Nephron progenitor cell (in vitro differentiated cells): ENCODE measurements around the gene CDH4.
A peak's percentile ranks its signal among the peaks of the same experiment; 100 is the strongest.

ENCODE experiments used
- DNase-seq: peaks from one replicate; pipeline ENCODE4 v3.0.0; 2021
- H3K27ac Mint-ChIP-seq: 2 replicates; pipeline ENCODE4 v1.8.0; 2021; ENCODE audit warnings: mild to moderate bottlenecking, moderate library complexity, mixed read lengths
- H3K27me3 Mint-ChIP-seq: 2 replicates; pipeline ENCODE4 v1.8.0; 2021; ENCODE audit warnings: mild to moderate bottlenecking, low read depth, mixed read lengths; ENCODE audit not compliant: poor library complexity
- H3K36me3 Mint-ChIP-seq: 2 replicates; pipeline ENCODE4 v1.8.0; 2021; ENCODE audit warnings: low read depth, mixed read lengths
- H3K4me1 Mint-ChIP-seq: 2 replicates; pipeline ENCODE4 v1.8.0; 2021; ENCODE audit warnings: mixed read lengths
- H3K4me3 Mint-ChIP-seq: 2 replicates; pipeline ENCODE4 v1.8.0; 2021; ENCODE audit warnings: mild to moderate bottlenecking, moderate library complexity, mixed read lengths
- H3K9me3 Mint-ChIP-seq: 2 replicates; pipeline ENCODE4 v1.8.0; 2021; ENCODE audit warnings: mild to moderate bottlenecking, moderate library complexity, mixed read lengths
- TF ChIP-seq, protein P1 (sequence below): fragments of 200-600 bp; sonication (generic); IDR thresholded peaks from 2 replicates; pipeline ENCODE4 v1.5.0; 2021; ENCODE audit warnings: antibody characterized with exemption

Gene CDH4

DNA sequence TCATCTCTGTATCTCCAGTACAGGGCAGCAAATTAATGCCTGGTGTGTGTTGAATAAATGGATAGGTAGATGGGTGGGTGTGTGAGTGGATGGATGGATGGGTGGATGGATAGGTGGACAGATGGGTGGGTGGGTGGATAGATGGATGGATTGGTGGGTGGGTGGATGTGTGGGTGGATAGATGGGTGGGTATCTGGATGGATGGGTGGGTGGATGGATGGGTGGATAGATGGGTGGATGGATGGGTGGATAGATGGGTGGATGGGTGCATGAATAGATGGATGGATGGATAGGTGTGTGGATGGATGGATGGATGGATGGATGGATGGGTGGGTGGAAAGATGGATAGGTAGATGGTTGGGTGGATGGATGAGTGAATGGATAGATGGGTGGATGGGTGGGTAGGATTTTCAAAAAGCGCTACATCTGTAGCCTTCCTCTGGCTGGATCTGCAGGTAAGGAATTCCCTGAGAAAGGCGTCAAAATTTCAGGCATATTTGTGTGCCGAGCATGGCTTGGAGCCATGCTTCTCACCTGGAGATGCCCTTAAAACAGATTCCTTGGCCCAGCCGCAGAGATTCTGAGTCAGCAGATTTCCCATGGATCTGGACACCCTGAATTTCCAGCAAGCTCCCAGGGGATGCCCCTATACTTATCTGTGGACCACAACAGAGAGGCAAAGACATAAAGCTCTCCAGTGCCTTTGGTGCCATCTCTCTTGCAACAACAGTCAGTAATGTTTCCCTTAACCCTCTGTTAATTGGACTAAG, 177.6 kb downstream of the CDH4 start:
- TF ChIP-seq, protein P1, sequence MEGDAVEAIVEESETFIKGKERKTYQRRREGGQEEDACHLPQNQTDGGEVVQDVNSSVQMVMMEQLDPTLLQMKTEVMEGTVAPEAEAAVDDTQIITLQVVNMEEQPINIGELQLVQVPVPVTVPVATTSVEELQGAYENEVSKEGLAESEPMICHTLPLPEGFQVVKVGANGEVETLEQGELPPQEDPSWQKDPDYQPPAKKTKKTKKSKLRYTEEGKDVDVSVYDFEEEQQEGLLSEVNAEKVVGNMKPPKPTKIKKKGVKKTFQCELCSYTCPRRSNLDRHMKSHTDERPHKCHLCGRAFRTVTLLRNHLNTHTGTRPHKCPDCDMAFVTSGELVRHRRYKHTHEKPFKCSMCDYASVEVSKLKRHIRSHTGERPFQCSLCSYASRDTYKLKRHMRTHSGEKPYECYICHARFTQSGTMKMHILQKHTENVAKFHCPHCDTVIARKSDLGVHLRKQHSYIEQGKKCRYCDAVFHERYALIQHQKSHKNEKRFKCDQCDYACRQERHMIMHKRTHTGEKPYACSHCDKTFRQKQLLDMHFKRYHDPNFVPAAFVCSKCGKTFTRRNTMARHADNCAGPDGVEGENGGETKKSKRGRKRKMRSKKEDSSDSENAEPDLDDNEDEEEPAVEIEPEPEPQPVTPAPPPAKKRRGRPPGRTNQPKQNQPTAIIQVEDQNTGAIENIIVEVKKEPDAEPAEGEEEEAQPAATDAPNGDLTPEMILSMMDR, result no peak
- Mint-ChIP-seq H3K9me3 (no peaks in the 10 kb centered on the region), H3K36me3 (no peaks in the 10 kb centered on the region), H3K27me3 (peaks cover 17% of the 10 kb centered on the region), H3K27ac (no peak overlapping the region), H3K4me1 (peaks cover 49% of the 10 kb centered on the region), H3K4me3 (no peak overlapping the region)
- DNase-seq, result no peak

DNA sequence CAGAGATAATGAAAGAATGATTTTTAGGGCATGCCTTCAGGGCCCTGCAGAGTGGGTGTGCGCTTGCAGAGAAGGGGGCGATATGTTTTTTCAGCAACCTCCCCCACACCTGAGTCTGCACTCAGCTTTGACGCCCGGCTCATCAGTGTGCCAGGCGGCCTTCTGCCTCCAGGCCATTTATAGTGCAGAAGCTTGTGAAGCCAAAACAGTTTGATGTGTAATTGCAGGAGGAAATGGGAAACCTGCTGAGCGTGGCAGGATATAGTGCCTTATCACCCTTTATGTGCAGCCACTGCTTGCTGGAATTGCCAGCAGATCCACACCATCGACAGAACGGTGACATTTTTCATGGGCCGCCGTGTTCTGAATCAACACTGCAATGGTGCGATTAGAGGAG, 178.2 kb downstream of the CDH4 start:
- Mint-ChIP-seq H3K36me3 (no peaks in the 10 kb centered on the region), H3K4me1 (peaks cover 55% of the 10 kb centered on the region), H3K27ac (no peak overlapping the region), H3K27me3 (peaks cover 19% of the 10 kb centered on the region), H3K9me3 (no peaks in the 10 kb centered on the region), H3K4me3 (no peak overlapping the region)
- no peak for DNase-seq
- TF ChIP-seq, protein P1, result no peak

DNA sequence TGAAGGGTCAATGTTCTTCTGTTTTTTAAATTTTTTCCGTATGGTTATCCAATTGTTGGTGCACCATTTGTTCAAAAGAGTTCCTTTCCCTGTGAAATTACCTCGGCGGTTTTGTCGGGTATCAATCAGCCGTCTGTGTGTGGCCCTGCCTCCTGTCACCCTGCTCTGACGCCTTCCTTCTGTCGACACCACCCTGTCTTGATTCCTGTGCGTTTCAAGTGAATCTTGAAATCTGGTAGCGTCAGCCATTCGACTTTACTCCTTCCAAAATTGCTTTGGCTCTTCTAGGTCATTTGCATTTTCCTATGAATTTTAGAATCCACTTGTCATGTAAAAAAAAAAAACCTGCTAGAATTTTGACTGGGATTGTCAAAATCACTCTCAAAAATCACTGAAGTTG, 181.1 kb downstream of the CDH4 start:
- DNase-seq, result no peak
- Mint-ChIP-seq H3K4me1 (peaks cover 70% of the 10 kb centered on the region), H3K27me3 (peaks cover 26% of the 10 kb centered on the region), H3K4me3 (no peak overlapping the region), H3K9me3 (no peaks in the 10 kb centered on the region), H3K36me3 (no peaks in the 10 kb centered on the region), H3K27ac (no peak overlapping the region)
- TF ChIP-seq, protein P1, result no peak

DNA sequence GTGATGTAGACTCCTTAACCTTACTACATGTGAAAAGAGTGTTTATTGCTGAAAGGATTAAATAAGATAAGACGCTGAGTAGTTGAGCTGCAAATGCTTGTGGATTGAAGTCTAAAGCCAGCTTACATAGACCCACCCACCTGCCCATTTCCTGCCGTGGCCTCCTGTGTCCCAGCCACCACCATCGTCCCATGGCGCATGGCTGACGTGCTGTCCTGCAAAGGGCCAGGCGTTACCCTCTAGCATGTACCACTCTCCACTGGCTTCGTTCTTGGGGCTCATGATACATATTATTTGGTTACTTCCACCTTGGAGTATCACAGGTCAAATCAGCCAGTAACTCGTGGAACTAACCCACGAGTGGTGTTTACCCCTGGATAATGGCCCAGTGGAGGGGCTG, 181.8 kb downstream of the CDH4 start:
- Mint-ChIP-seq H3K4me1 (peaks cover 76% of the 10 kb centered on the region), H3K27ac (no peak overlapping the region), H3K27me3 (peaks cover 26% of the 10 kb centered on the region), H3K9me3 (no peaks in the 10 kb centered on the region), H3K36me3 (no peaks in the 10 kb centered on the region), H3K4me3 (no peak overlapping the region)
- no peak for DNase-seq
- TF ChIP-seq, protein P1, result no peak

DNA sequence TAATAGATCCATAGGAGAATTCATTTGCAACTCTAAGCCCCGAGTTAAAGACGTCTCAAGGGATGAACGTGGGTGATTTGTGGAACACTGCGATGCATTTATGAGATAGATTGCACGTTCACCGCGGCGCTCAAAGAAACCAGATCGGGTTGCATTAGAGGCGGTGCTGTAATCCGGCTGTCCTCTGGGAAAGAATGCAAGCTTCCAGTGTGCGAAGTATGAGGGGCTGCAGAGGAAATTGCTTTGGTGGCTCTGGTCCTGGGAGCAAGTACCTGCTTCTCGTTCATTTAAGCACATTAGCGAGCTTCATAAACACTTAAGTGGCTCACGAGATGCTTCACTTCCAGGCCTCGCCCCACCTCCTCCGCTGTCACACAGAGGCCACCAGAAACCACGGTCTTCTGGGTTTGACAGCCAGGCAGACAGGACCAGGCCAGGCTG, 182.3 kb downstream of the CDH4 start:
- Mint-ChIP-seq H3K4me1 (peaks cover 75% of the 10 kb centered on the region), H3K27me3 (peaks cover 24% of the 10 kb centered on the region), H3K4me3 (no peak overlapping the region), H3K36me3 (no peaks in the 10 kb centered on the region), H3K9me3 (no peaks in the 10 kb centered on the region), H3K27ac (no peak overlapping the region)
- DNase-seq, result peak; percentile 46
- TF ChIP-seq, protein P1, result no peak
